Neuronal stem cell (in vitro differentiated cells): ENCODE results near the gene C5.

Source experiments
- DNase-seq: peaks from one replicate; pipeline ENCODE4 v3.0.0-alpha.2; 2013; ENCODE audit warnings: low spot score
- H2AFZ ChIP-seq: one replicate; pipeline ENCODE4 v1.6.1; 2013; ENCODE audit warnings: mild to moderate bottlenecking, low read length, inconsistent platforms
- H2AK5ac ChIP-seq: 2 replicates; pipeline ENCODE4 v1.6.1; 2013; ENCODE audit warnings: low read depth, mild to moderate bottlenecking, inconsistent platforms, low read length, moderate library complexity, mixed read lengths
- H2BK120ac ChIP-seq: 2 replicates; pipeline ENCODE4 v1.6.1; 2013; ENCODE audit warnings: low read depth, mild to moderate bottlenecking, inconsistent platforms, low read length, moderate library complexity, mixed read lengths
- H2BK12ac ChIP-seq: one replicate; pipeline ENCODE4 v1.6.1; 2013; ENCODE audit warnings: low read length, inconsistent platforms
- H2BK15ac ChIP-seq: 2 replicates; pipeline ENCODE4 v1.6.1; 2013; ENCODE audit warnings: mild to moderate bottlenecking, low read length, inconsistent platforms, mixed read lengths
- H2BK5ac ChIP-seq: one replicate; pipeline ENCODE4 v1.6.1; 2013; ENCODE audit warnings: inconsistent platforms, mild to moderate bottlenecking, low read length, moderate library complexity
- H3K14ac ChIP-seq: one replicate; pipeline ENCODE4 v1.6.1; 2013; ENCODE audit warnings: low read length, inconsistent platforms
- H3K18ac ChIP-seq: 2 replicates; pipeline ENCODE4 v1.6.1; 2013; ENCODE audit warnings: low read length, inconsistent platforms
- H3K23ac ChIP-seq: 2 replicates; pipeline ENCODE4 v1.6.1; 2013; ENCODE audit warnings: low read depth, mild to moderate bottlenecking, mixed read lengths, low read length, inconsistent platforms; ENCODE audit not compliant: poor library complexity
- H3K27ac ChIP-seq: replicated peaks from 3 replicates; pipeline ENCODE4 v1.5.1; 2013; ENCODE audit warnings: low read length, inconsistent platforms
- H3K27me3 ChIP-seq, 3 experiments: 2 replicates each; pipeline ENCODE4 v1.6.1; 2013; ENCODE audit warnings: low read length in 3 of 3, mild to moderate bottlenecking in 2 of 3, inconsistent platforms in 1 of 3, low read depth in 1 of 3, mixed read lengths in 1 of 3, moderate library complexity in 1 of 3; ENCODE audit not compliant: control insufficient read depth in 3 of 3, insufficient read depth in 3 of 3
- H3K36me3 ChIP-seq, 2 donors: replicated peaks in 1 of 2; 2 replicates each; pipeline ENCODE4 v1.6.1; 2013; ENCODE audit warnings: low read length in 2 of 2; ENCODE audit not compliant: control insufficient read depth in 2 of 2, insufficient read depth in 2 of 2
- H3K4ac ChIP-seq: 2 replicates; pipeline ENCODE4 v1.6.1; 2013; ENCODE audit warnings: inconsistent platforms, mild to moderate bottlenecking, low read length, moderate library complexity
- H3K4me1 ChIP-seq, 2 donors: 1 replicate in 1 of 2; 2 replicates in 1 of 2; pipeline ENCODE4 v1.6.1; 2013; ENCODE audit warnings: low read length in 2 of 2, low read depth in 1 of 2; ENCODE audit not compliant: control insufficient read depth in 2 of 2, insufficient read depth in 1 of 2
- H3K4me2 ChIP-seq: one replicate; pipeline ENCODE4 v1.6.1; 2013; ENCODE audit warnings: mild to moderate bottlenecking, low read length, inconsistent platforms; ENCODE audit not compliant: insufficient read depth, poor library complexity, severe bottlenecking
- H3K4me3 ChIP-seq, 2 donors: 2 replicates each; pipeline ENCODE4 v1.5.1; 2013; ENCODE audit warnings: low read length in 2 of 2, mild to moderate bottlenecking in 2 of 2, inconsistent platforms in 1 of 2, moderate library complexity in 1 of 2
- H3K79me1 ChIP-seq: one replicate; pipeline ENCODE4 v1.6.1; 2013; ENCODE audit warnings: low read depth, mild to moderate bottlenecking, inconsistent platforms, low read length, moderate library complexity
- H3K9ac ChIP-seq: one replicate; pipeline ENCODE4 v1.6.1; 2013; ENCODE audit warnings: mild to moderate bottlenecking, low read depth, low read length, inconsistent platforms; ENCODE audit not compliant: poor library complexity
- H3K9me3 ChIP-seq, 2 donors: replicated peaks in 1 of 2; 2 replicates each; pipeline versions ENCODE3 to v1.6.1; 2013; ENCODE audit warnings: low read length in 2 of 2, mild to moderate bottlenecking in 2 of 2, inconsistent platforms in 1 of 2, low read depth in 1 of 2, mixed read lengths in 1 of 2, moderate library complexity in 1 of 2; ENCODE audit not compliant: control insufficient read depth in 2 of 2, insufficient read depth in 1 of 2
- H4K8ac ChIP-seq: one replicate; pipeline ENCODE4 v1.6.1; 2013; ENCODE audit warnings: low read depth, mild to moderate bottlenecking, inconsistent platforms, low read length, moderate library complexity
- H4K91ac ChIP-seq: one replicate; pipeline ENCODE4 v1.6.1; 2013; ENCODE audit warnings: low read length, low read depth, mild to moderate bottlenecking, inconsistent platforms; ENCODE audit not compliant: poor library complexity
- WGBS, 2 donors: extraction: QIAGEN DNeasy Blood & Tissue Kit; methylation state at CpG; one replicate each; pipeline ENCODE4 v1.1.7; 2013; ENCODE audit warnings: missing lambda C conversion rate in 2 of 2, mixed read lengths in 1 of 2; ENCODE audit not compliant: insufficient read length in 2 of 2, insufficient replicate concordance in 1 of 2; ENCODE audit errors: extremely low coverage in 2 of 2; 5-methylcytosine and 5-hydroxymethylcytosine counted together

C5 gene

DNA sequence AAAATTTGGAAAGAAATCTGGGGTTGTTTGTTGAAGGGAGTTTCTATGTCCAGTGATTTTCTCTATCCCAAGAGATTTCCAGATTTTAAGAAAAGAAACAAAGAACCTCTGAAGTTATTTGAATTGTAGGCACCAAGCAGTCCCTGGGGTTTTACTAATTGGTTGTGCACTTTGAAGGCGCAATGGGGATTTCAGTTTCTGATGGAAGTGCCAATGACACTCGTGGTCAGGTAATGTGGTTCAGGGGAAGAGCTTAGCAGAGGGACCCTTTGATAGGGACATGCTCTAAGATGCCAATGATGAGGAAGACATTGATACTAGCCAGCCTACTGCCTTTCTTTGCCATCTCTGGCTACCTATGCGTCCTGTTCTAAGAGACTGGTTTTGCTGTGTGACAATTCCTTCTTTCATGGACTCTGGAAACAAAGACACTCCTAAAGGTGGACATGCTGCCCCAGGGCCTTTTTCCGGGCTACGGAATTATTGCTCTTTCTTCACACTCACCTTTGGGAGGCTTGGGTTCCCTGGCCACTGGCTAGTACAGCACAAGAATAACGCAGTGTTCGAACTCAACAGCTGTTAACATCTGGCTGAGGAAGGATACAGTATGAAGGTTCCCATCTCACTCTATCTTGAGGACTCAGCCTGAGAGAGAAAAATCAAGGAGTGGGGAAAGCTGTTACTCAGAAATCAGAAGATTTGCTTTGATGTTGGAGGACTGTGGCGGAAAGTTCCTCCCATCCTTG lies 116.6 kb downstream of the C5 start:
- Histone ChIP-seq H2BK15ac (no peak overlapping the region), H2BK5ac (no peak overlapping the region), H3K4ac (no peak overlapping the region), H3K9ac (no peak overlapping the region), H2AK5ac (no peak overlapping the region), H3K18ac (no peak overlapping the region), H2BK12ac (no peak overlapping the region), H3K79me1 (peaks cover 2% of the 10 kb centered on the region), H3K14ac (no peak overlapping the region), H2BK120ac (no peak overlapping the region), H3K36me3 (no peaks in the 10 kb centered on the region), H4K8ac (no peak overlapping the region), H3K23ac (no peak overlapping the region), H3K9me3 (peaks cover 0 to 4% of the 10 kb centered on the region in 2 donors), H3K27me3 (peaks cover 0 to 10% (median 0%) of the 10 kb centered on the region in 3 experiments), H3K4me3 (peak overlapping the region in 1 of 2 donors; percentile 1), H3K27ac (no peak overlapping the region), H4K91ac (no peak overlapping the region), H3K4me2 (no peak overlapping the region), H3K4me1 (peaks cover 0 to 5% of the 10 kb centered on the region in 2 donors), H2AFZ (no peak overlapping the region)
- no CpG with 5 or more reads among the region's 8 CpGs for WGBS, 2 donors
- no peak for DNase-seq

DNA sequence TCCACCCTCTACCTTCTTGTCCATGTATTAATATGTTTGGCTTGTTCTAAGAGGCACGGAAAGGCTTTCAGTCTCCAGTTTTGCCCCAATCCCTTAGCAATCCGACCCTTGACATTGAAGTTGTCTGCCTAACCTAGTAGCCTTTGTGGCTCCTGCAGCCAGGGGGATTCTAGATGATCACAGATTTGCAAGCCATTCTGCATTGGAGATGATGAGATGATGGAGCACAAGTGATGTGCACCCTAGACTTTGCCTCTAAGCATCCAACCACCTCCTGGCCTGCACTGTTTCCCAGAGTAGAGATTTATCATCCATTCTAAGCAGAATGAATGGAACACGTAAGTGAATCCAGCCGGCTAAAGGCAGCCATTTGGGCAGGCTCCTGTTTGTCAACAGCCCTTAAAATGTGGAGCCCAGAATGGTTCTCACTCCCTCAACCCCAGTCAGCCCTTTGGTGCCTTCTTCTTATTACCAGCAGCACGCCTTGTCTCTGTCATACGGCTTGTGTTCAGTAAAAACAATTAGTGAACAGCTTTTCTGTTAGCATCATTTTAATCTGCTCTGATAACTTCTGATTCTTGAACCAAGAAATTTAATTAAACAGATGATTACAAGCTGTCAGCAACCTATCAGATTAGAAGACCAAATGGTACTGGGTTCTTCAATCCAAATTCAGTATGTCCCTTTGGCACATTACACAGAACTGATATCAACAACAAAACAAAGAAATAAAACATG lies 117.8 kb downstream of the C5 start:
- no peak overlapping the region for H3K14ac ChIP-seq
- no peak overlapping the region for H3K4ac ChIP-seq
- no peak overlapping the region for H2AK5ac ChIP-seq
- WGBS, 2 donors, result no CpG with 5 or more reads among the region's 6 CpGs
- no peak overlapping the region for H3K9ac ChIP-seq
- peaks cover 0 to 4% of the 10 kb centered on the region in 2 donors for H3K9me3 ChIP-seq
- no peak overlapping the region for H3K18ac ChIP-seq
- H3K4me1 ChIP-seq, result peaks cover 0 to 7% of the 10 kb centered on the region in 2 donors
- H2AFZ ChIP-seq, result no peak overlapping the region
- no peak overlapping the region for H3K4me3 ChIP-seq
- DNase-seq, result no peak
- no peak overlapping the region for H2BK120ac ChIP-seq
- H3K27ac ChIP-seq, result no peak overlapping the region
- H2BK5ac ChIP-seq, result no peak overlapping the region
- H2BK12ac ChIP-seq, result no peak overlapping the region
- no peak overlapping the region for H4K8ac ChIP-seq
- H3K4me2 ChIP-seq, result no peak overlapping the region
- no peaks in the 10 kb centered on the region for H3K36me3 ChIP-seq
- no peak overlapping the region for H2BK15ac ChIP-seq
- H4K91ac ChIP-seq, result no peak overlapping the region
- no peak overlapping the region for H3K23ac ChIP-seq
- H3K79me1 ChIP-seq, result peaks cover 2% of the 10 kb centered on the region
- H3K27me3 ChIP-seq, result peaks cover 0 to 19% (median 0%) of the 10 kb centered on the region in 3 experiments

DNA sequence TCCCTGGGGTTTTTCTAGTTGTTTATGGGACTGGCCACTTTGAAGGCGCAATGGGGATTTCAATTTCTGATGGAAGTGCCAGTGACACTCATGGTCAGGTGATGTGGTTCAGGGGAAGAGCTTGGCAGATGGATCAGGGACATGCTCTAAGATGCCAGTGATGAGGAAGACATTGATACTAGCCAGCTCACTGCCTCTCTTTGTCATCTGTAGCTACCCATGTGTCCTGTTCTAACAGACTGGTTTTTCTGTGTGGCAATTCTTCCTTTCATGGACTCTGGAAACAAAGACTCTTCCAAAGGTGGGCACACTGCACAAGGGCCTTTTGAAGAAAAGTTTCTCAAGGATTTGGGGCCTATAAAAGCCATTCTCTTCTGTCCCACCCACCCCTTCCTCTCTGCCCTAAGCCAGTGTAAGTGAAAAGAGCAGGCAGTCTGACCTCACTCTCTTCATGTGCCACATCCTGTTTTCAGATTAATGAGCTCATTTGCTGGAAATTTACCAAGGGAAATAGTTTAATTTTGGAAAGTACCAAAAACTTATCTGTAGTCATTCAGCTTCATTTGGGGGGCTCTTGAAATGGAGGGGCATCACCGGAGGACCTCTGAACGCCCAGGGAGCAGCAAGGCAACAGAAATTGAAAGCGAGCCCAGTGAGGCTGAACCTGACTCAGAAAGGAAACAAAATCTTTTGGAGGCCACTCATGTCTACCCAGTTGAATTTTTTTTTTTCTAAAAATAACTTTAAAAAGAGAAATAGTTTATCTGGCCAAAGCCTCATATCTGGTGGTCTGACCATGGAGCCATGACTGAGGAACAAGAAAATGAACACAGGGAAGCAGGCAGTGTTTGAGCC lies 118.6 kb downstream of the C5 start:
- H3K4me3 ChIP-seq, result no peak overlapping the region

More for the DNA sequence above, 118.6 kb downstream of the C5 start:
- Histone ChIP-seq H3K9ac (no peak overlapping the region), H2BK5ac (no peak overlapping the region), H2BK12ac (no peak overlapping the region), H3K18ac (no peak overlapping the region), H3K79me1 (peaks cover 2% of the 10 kb centered on the region), H3K27me3 (peaks cover 0 to 24% (median 0%) of the 10 kb centered on the region in 3 experiments), H3K27ac (no peak overlapping the region), H2AK5ac (no peak overlapping the region), H4K8ac (no peak overlapping the region), H3K9me3 (peaks cover 0 to 4% of the 10 kb centered on the region in 2 donors), H2AFZ (peak overlapping the region; percentile 69), H2BK15ac (no peak overlapping the region), H3K4me1 (peaks cover 0 to 7% of the 10 kb centered on the region in 2 donors), H3K4me2 (no peak overlapping the region), H3K14ac (no peak overlapping the region), H3K4ac (no peak overlapping the region), H4K91ac (no peak overlapping the region), H3K23ac (no peak overlapping the region), H3K36me3 (no peaks in the 10 kb centered on the region), H2BK120ac (no peak overlapping the region)
- no peak for DNase-seq
- no CpG with 5 or more reads among the region's 4 CpGs for WGBS, 2 donors
